Nephron progenitor cell (in vitro differentiated cells): ENCODE data around the gene VIPR2.
"Not testable (repeated sequence)": the region's sequence is repeated elsewhere in the genome, so short reads cannot be mapped to it uniquely, and the experiment has no call there.

Experiments used
- DNase-seq: peaks from one replicate; pipeline ENCODE4 v3.0.0; 2021
- H3K27ac Mint-ChIP-seq: 2 replicates; pipeline ENCODE4 v1.8.0; 2021; ENCODE audit warnings: mild to moderate bottlenecking, moderate library complexity, mixed read lengths
- H3K27me3 Mint-ChIP-seq: 2 replicates; pipeline ENCODE4 v1.8.0; 2021; ENCODE audit warnings: mild to moderate bottlenecking, low read depth, mixed read lengths; ENCODE audit not compliant: poor library complexity
- H3K36me3 Mint-ChIP-seq: 2 replicates; pipeline ENCODE4 v1.8.0; 2021; ENCODE audit warnings: low read depth, mixed read lengths
- H3K4me1 Mint-ChIP-seq: 2 replicates; pipeline ENCODE4 v1.8.0; 2021; ENCODE audit warnings: mixed read lengths
- H3K4me3 Mint-ChIP-seq: 2 replicates; pipeline ENCODE4 v1.8.0; 2021; ENCODE audit warnings: mild to moderate bottlenecking, moderate library complexity, mixed read lengths
- H3K9me3 Mint-ChIP-seq: 2 replicates; pipeline ENCODE4 v1.8.0; 2021; ENCODE audit warnings: mild to moderate bottlenecking, moderate library complexity, mixed read lengths
- CTCF ChIP-seq: fragments of 200-600 bp; sonication (generic); IDR thresholded peaks from 2 replicates; pipeline ENCODE4 v1.5.0; 2021; ENCODE audit warnings: antibody characterized with exemption

The VIPR2 gene

DNA sequence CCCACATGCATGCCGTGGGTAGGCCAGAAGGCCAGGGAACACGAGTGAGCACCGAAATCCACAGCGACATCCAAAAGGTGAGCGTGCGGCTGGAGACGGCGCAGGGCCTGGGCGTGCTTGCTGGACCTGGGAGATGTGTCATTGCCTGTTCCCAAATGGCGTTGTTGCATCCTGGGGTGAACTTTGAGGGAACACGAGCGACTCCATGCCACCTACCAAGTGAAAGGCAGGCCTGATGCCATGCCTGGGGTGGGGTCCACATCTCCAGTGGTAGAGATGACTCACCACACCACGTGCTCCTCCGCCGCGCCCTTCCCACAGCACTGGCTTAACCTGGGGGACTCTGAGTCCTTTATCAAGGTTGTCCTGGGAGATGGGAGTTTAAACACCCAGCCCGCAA lies 24.7 kb upstream of the VIPR2 start:
- peaks cover 52% of the 10 kb centered on the region for H3K9me3 Mint-ChIP-seq
- H3K4me3 Mint-ChIP-seq: no peak overlapping the region
- TF ChIP-seq CTCF: no peak
- no peaks in the 10 kb centered on the region for H3K4me1 Mint-ChIP-seq
- H3K27me3 Mint-ChIP-seq: peaks cover 4% of the 10 kb centered on the region
- no peaks in the 10 kb centered on the region for H3K36me3 Mint-ChIP-seq
- H3K27ac Mint-ChIP-seq: no peak overlapping the region
- no peak for DNase-seq

DNA sequence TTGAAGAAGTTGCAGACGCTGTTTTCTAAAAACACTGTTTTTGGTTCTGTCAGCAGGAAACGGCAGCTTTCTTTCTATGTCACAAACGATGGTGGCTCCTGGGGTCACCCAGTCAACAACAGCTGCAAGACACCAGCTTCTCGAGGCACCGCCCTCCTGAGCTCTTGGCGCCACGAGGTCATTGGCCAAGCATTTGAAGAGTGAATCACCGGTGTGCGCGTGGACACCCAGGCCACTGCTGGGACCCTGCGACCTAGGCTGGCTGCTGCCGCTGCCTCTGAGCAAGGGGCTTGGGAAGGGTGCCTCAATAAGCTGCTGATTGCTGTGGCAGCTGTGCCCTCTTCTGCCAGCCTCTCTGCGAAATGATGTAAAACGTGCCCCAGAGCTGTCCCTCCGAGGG lies 22.5 kb upstream of the VIPR2 start:
- no peak for DNase-seq
- Mint-ChIP-seq H3K9me3 (peaks cover 33% of the 10 kb centered on the region), H3K27me3 (no peaks in the 10 kb centered on the region), H3K36me3 (no peaks in the 10 kb centered on the region), H3K4me3 (no peak overlapping the region), H3K27ac (no peak overlapping the region), H3K4me1 (no peaks in the 10 kb centered on the region)
- TF ChIP-seq CTCF: no peak

- Mint-ChIP-seq H3K27me3 (no peaks in the 10 kb centered on the region), H3K27ac (no peak overlapping the region), H3K9me3 (peaks cover 34% of the 10 kb centered on the region), H3K4me1 (no peaks in the 10 kb centered on the region), H3K36me3 (no peaks in the 10 kb centered on the region), H3K4me3 (no peak overlapping the region)
- DNase-seq: no peak
- TF ChIP-seq CTCF: no peak
These were observed 21.9 kb upstream of the VIPR2 start for GRCh38 chr7:159166530-159166929.

GRCh38 chr7:159165352-159165751 lies 20.7 kb upstream of the VIPR2 start:
- DNase-seq: no peak
- no peak overlapping the region for H3K27ac Mint-ChIP-seq
- H3K36me3 Mint-ChIP-seq: no peaks in the 10 kb centered on the region
- H3K4me3 Mint-ChIP-seq: no peak overlapping the region
- TF ChIP-seq CTCF: no peak
- no peaks in the 10 kb centered on the region for H3K4me1 Mint-ChIP-seq
- H3K27me3 Mint-ChIP-seq: no peaks in the 10 kb centered on the region
- peaks cover 31% of the 10 kb centered on the region for H3K9me3 Mint-ChIP-seq

- H3K9me3 Mint-ChIP-seq: peaks cover 16% of the 10 kb centered on the region
- H3K4me3 Mint-ChIP-seq, H3K27ac Mint-ChIP-seq, DNase-seq, H3K27me3 Mint-ChIP-seq, H3K4me1 Mint-ChIP-seq, H3K36me3 Mint-ChIP-seq: not testable (repeated sequence)
These were observed 19.1 kb upstream of the VIPR2 start for GRCh38 chr7:159163703-159164301.

- H3K4me1 Mint-ChIP-seq, H3K27me3 Mint-ChIP-seq, H3K36me3 Mint-ChIP-seq, H3K4me3 Mint-ChIP-seq, H3K9me3 Mint-ChIP-seq, H3K27ac Mint-ChIP-seq, DNase-seq: not testable (repeated sequence)
These were observed 17.5 kb upstream of the VIPR2 start for GRCh38 chr7:159162050-159162626.

GRCh38 chr7:159160450-159160849 lies 15.8 kb upstream of the VIPR2 start:
- peaks cover 10% of the 10 kb centered on the region for H3K9me3 Mint-ChIP-seq
- H3K4me1 Mint-ChIP-seq: no peaks in the 10 kb centered on the region
- no peak for DNase-seq
- H3K27me3 Mint-ChIP-seq: peaks cover 5% of the 10 kb centered on the region
- no peak overlapping the region for H3K4me3 Mint-ChIP-seq
- no peaks in the 10 kb centered on the region for H3K36me3 Mint-ChIP-seq
- no peak for TF ChIP-seq CTCF
- no peak overlapping the region for H3K27ac Mint-ChIP-seq
